Subcutaneous adipose tissue (tissue), 4 donors: Measurements from ENCODE around the gene YPEL3. TPM values are rescaled to one million over a fixed set of nuclear protein-coding genes. Genes with fewer than 3 reads are reported as not detected.

Experiments
- CTCF ChIP-seq: fragments of 450-650 bp; IDR thresholded peaks from one replicate; pipeline ENCODE4 v1.5.1; 2016; ENCODE audit warnings: low read depth, mild to moderate bottlenecking, control low read depth, antibody characterized with exemption, moderate library complexity
- total RNA-seq, 4 donors: library from RNA; depleted of rRNA; stranded (reverse); fragments of >200 nt; gene quantifications; one replicate each; pipeline ENCODE4 v1.1.0, GENCODE V29; 2016

Gene YPEL3
- total RNA-seq, 4 donors from 2014 or later = 54.8 to 105 (median 96.5) TPM

GRCh38 chr16:30046178-30046577 is 49.8 kb downstream of the YPEL3 start:
- TF ChIP-seq CTCF = no peak

Other genes with a start within 250 kb of the YPEL3 start
- 100 to 1,000 TPM in 1 of 4 donors, 10 to 100 TPM in 3; 57.7 to 107 (median 94.7) TPM for gene CDIPT, start 233.0 kb downstream of the YPEL3 start, total RNA-seq
- gene SEZ6L2, start 196.7 kb downstream of the YPEL3 start, total RNA-seq = 1 to 10 TPM in 1 of 4 donors, under 1 TPM in 2, not detected in 1; 0.66 to 5.6 (median 0.75) TPM
- gene ASPHD1, start 195.7 kb downstream of the YPEL3 start, total RNA-seq = 1 to 10 TPM in 1 of 4 donors, under 1 TPM in 2, not detected in 1; 0.44 to 3.7 (median 0.57) TPM
- gene KCTD13, start 170.0 kb downstream of the YPEL3 start, total RNA-seq = 10 to 100 TPM in 3 of 4 donors, 1 to 10 TPM in 1; 5.4 to 26.2 (median 23.3) TPM
- 100 to 1,000 TPM in 3 of 4 donors, 10 to 100 TPM in 1; 53.8 to 149 (median 120) TPM for gene TMEM219, start 134.1 kb downstream of the YPEL3 start, total RNA-seq
- 10 to 100 TPM; 25.7 to 87.0 (median 31.4) TPM for gene TAOK2, start 122.3 kb downstream of the YPEL3 start, total RNA-seq
- 10 to 100 TPM; 11.9 to 15.3 (median 14.2) TPM for gene HIRIP3, start 100.6 kb downstream of the YPEL3 start, total RNA-seq
- gene INO80E, start 100.0 kb downstream of the YPEL3 start, total RNA-seq = 10 to 100 TPM in 3 of 4 donors, 1 to 10 TPM in 1; 8.5 to 45.0 (median 24.3) TPM
- gene DOC2A, start 85.2 kb downstream of the YPEL3 start, total RNA-seq = under 1 TPM in 2 of 4 donors, not detected in 2; 0.66 to 0.85 TPM
- not detected for gene C16orf92, start 73.0 kb downstream of the YPEL3 start, total RNA-seq
- not detected for gene TLCD3B, start 64.9 kb downstream of the YPEL3 start, total RNA-seq
- gene ALDOA, start 30.5 kb downstream of the YPEL3 start, total RNA-seq = 100 to 1,000 TPM; 526 to 986 (median 599) TPM
- 10 to 100 TPM; 38.2 to 46.6 (median 43.6) TPM for gene PPP4C, start 20.2 kb downstream of the YPEL3 start, total RNA-seq
- gene TBX6, start 4.3 kb downstream of the YPEL3 start, total RNA-seq = 1 to 10 TPM in 1 of 4 donors, under 1 TPM in 2, not detected in 1; 0.38 to 1.2 (median 0.44) TPM
- gene GDPD3, start 17.3 kb upstream of the YPEL3 start, total RNA-seq = 1 to 10 TPM; 2.5 to 3.6 (median 2.8) TPM
- 10 to 100 TPM; 55.0 to 81.6 (median 76.9) TPM for gene MAPK3, start 27.0 kb upstream of the YPEL3 start, total RNA-seq
- 10 to 100 TPM; 17.5 to 72.6 (median 40.5) TPM for gene CORO1A, start 87.4 kb upstream of the YPEL3 start, total RNA-seq
- gene BOLA2B, start 97.5 kb upstream of the YPEL3 start, total RNA-seq = 100 to 1,000 TPM; 150 to 399 (median 240) TPM
- gene SLX1A, start 97.7 kb upstream of the YPEL3 start, total RNA-seq = 10 to 100 TPM; 16.6 to 68.9 (median 29.6) TPM
- gene SULT1A3, start 103.0 kb upstream of the YPEL3 start, total RNA-seq = 10 to 100 TPM in 2 of 4 donors, 1 to 10 TPM in 2; 5.1 to 22.5 (median 14.6) TPM
- 10 to 100 TPM in 1 of 4 donors, 1 to 10 TPM in 3; 2.4 to 10.9 (median 5.7) TPM for gene NPIPB13, start 152.3 kb upstream of the YPEL3 start, total RNA-seq